HS-27A (cell line): Measurements from ENCODE around the gene TMEM181.
"Not testable (repeated sequence)": the region's sequence is repeated elsewhere in the genome, so short reads cannot be mapped to it uniquely, and the experiment has no call there.

ENCODE experiments used
- DNase-seq: peaks from one replicate; pipeline ENCODE4 v3.0.0-alpha.2; 2012; ENCODE audit warnings: low read depth, missing footprints

The TMEM181 gene

GRCh38 chr6:158599635-158600034 lies 39.7 kb downstream of the TMEM181 start:
- no peak for DNase-seq

DNA sequence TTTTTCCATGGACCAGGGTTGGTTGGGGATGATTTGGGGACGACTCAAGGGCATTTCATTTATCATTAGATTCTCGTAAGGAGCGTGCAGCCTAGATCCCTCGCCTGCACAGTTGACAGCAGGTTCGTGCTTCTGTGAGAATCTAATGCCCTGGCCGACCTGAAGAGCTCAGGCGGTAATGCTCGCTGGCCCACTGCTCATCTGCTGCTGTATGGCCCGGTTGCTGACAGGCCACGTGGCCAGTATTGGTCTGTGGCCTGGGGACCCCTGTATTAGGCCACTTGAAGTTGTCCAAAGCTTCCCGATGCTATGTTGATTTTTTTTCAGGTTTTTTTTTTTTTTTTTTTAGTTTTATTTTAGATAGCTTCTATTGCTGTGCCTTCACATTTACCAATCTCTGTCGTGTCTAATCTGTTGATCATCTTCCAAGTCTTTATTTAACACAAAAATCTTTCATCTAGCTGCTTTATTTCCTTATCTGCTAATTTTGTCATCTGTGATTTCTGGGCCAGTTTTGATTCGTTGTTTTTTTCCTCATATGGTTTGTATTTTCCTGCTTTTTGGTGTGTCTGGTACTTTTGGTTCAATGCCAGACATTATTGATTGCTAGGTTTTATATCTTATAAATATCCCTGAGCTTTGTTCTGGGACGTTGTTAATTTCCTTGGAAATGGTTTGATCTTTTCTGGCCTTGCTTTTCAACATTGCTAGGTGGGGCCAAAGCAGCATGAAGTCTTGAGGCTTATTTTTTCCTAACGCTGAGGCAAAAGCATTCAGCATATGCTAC lies 43.6 kb downstream of the TMEM181 start:
- no peak for DNase-seq

DNA sequence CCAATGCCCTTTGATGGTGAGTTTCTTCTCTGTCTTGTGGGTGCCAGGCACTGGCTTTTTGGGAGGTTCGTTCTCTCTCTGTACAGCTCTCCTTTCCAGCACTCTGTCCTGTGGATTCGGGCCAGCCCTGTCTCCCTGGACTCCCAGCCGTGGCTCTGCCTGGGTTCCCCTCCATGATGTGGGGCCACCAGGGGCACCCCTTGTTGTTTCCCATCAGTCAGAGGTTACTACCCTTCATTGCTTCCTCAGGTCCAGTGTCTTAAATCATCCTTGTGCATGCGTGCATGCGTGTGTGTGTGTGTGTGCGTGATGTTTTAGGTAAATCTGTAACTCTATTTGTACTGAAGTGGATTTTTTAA lies 44.1 kb downstream of the TMEM181 start:
- no peak for DNase-seq

DNA sequence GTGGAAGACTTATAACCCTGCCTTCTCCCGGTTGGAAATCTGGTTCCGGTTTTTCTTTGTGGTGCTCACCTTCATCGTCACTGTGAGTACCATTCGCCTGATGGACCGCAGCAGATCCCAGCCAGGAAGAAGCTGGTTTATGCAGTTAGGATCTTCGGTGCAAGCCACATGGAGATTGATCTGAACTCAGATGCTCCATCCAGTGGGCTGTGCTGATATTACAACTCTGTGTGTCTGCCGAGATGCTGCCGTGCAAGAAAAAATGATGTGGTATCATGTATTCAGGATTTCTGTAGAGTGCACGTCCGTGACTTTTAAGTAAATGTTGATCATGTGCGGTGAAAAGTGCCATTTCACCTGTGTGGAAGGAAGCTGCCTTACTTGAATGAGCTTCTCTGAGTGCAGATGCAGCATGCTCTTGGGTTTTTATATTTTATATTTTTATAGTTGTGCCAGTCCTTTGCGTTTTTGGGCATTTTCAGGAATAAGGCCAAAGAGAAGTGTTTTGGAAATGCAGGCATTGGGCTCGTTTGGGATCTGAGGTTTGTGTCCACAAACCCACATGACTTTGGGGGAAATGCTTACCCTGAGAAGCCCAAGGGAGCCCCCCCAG lies 45.5 kb downstream of the TMEM181 start:
- DNase-seq, result no peak

- not testable (repeated sequence) for DNase-seq
Observed at GRCh38 chr6:158606011-158606410, 46.1 kb downstream of the TMEM181 start.

GRCh38 chr6:158606935-158607334 lies 47.0 kb downstream of the TMEM181 start:
- DNase-seq, result no peak

DNA sequence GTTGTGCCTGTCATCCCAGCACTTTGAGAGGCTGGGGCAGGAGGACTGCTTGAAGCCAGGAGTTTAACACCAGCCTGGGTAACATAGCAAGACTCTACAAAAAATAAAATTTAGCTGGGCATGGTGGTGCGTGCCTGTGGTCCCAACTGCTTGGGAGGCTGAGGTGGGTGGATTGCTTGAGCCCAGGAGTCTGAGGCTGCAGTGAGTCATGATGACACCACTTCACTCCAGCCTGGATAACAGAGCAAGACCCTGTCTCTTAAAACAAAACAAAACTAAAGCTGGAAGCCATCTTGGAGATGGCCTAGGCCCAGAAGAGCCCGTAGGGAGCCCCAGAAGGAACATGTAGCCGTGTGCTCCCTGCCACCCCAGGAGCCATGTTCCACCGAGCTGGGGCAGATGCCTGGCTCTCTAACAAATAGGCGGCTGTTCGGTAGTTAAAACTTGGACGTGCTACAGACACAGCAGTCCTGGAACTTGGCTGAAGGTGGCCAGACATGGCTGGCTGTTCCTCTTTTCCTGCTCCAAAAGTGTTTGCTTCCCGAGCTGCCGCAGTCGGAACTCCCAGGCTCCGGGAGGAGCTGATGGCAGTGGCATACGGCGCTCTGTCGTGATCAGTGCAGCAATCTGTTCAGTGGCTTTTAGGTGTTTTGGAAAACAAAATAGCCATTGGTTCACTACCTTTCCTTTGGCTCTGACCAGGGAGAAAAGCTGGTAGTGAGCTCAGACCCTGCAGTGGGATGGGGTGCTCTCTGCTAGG lies 47.7 kb downstream of the TMEM181 start:
- no peak for DNase-seq

- DNase-seq, result no peak
Observed at GRCh38 chr6:158608221-158608620, 48.3 kb downstream of the TMEM181 start.

DNA sequence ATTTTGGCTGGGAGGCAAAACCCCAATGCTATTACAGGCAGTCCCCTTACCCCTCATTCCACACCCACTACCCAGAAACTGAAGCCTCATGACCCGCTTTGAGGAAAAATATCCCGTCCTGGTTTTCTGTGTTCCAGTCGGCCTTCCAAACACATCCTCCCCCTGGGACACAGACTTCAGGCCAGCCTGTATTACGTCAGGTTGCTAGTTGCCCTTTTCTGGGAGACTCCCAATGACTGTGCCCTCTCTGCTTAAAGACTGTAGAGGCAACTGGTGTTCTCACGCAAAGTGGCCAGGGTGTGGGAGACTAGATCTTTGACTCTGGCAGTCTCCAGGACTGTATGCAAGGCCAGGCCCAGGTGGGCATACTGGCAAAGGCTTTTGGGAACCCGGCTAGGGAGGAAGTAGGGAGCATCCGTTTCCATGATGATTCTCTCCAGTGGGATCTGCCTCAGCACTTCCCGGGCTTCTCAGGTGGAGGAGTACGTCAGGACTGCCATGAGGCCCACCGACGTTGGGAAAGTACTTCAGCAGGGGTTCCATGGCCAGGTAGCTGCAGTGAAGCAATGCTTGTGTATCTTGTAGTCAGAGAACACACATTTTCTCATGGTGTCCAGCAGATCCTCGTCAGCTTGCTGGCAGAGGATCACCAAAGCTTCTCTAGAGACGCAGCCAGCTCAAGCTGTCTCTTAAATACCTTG lies 49.7 kb downstream of the TMEM181 start:
- DNase-seq, result no peak

DNA sequence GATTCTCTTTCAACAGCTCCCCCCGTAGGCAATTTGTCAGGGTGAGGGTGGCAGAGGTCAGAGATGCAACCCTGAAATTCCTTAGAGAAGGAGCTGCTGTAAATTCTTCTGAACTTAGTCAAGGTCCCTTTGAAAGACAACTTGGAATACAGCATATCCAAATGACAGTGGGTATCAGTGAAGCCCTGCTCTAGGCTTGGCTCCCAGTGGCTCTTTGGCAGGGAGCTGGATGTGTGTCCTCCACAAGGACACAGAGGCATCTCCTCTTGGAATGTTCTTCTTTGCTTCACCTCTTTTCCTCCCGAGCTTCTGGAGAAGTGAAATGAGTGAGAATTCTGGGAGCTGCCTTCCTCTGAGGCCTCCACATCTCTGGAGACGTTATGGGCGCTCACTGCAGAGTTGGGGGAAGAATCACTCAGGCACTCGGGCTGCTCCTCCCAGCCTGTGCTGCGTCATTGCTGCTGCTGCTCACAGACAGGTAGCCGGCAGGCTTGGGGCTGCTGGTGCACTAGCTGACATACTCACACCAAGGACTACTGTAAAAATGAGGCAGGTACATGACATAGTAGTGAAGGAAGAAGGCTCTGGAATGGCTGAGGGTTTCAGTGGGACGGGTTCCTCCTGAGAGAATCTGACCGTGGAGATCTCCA lies 50.6 kb downstream of the TMEM181 start:
- no peak for DNase-seq

- DNase-seq, result no peak
Observed at GRCh38 chr6:158611039-158611438, 51.1 kb downstream of the TMEM181 start.

- DNase-seq, result no peak
Observed at GRCh38 chr6:158611541-158612370, 51.9 kb downstream of the TMEM181 start.

GRCh38 chr6:158614606-158615005 lies 54.7 kb downstream of the TMEM181 start:
- not testable (repeated sequence) for DNase-seq

- not testable (repeated sequence) for DNase-seq
Observed at GRCh38 chr6:158618289-158618688, 58.4 kb downstream of the TMEM181 start.

DNA sequence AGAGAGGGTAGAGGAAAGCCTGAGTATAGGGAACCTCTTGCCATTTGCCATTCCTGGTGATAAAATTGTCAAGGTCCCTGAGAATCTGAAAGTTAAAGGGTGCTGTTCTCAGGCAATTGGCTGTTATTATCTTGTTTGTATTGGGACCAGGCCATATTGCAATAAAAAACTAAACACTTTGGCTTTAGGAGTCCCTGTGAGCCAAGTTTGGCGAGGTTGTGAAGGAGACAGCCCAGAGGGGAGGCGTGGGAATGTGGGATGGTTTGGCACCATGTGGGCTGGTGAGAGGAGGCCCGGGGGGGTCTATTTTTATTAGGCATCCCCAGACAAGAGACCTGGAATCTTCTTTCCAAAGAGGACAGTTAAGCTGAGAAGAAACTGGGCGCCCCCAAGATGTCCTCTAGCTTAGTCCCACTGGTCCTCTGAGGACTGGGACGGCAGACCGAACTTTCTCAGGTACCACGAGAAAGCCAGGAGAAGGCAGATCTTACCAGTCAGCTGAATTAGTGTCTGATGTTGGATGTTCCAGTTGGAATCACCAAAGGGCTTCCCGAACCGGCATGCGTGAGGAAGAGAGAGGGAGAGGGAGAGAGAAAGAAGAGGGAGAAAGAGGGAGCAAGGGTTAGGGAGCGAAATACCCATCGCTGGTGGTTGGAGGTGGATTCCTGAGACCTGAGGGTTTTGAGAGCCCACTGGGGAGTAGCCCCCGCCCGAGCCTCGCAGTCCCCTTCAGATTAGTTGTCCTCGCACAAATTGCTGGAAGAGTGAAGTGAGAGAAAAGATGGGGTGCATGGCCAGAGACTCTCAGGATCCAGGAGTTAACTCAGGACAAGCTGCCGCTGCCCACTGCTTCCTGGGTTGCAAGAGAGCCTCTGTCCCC lies 60.3 kb downstream of the TMEM181 start:
- DNase-seq, result no peak

- no peak for DNase-seq
Observed at GRCh38 chr6:158620963-158621693, 61.2 kb downstream of the TMEM181 start.

DNA sequence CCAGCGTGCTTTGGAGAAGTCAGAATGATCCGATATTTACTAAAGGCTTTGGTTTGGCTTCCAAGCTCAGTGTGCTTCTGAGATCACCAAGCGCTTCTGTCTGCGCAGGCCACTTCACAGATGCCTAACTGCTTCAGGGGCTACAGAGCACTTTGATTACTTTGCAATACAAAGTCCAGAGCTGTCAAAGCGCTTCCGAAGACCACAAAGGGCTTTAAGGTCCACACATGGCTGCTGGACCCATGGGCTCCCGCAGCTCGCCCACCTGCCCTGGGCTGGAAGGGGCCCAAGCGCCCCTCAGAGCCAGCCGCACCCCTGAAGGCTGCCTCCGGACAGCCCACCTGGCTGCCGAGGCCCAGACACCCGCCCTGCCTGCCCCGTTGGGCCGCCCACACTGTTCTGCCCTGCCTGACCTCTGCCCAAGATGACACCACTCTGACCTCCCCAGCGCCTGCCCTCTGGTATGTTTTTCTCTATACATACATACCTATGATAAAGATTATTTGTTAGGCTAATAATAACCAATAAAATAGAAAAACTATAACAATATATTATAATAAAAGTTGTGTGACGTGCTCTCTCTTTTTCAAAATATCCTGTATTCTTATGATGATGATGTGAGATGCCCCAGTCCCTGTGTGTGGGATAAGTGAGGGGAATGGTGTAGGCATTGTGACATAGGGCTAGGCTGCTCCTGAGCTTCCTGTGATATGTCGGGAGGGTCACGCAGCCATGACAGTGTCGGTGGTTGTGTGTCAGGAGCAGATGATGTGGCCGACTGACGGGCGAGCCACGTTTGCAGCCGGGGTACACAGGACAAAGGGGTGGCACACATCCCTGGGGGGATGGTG lies 62.0 kb downstream of the TMEM181 start:
- no peak for DNase-seq

- DNase-seq, result no peak
Observed at GRCh38 chr6:158622545-158623190, 62.8 kb downstream of the TMEM181 start.
